HepG2 (cell line): ENCODE measurements around the gene DHH. TPM values are rescaled to one million over a fixed set of nuclear protein-coding genes. Genes with fewer than 3 reads are reported as not detected.
A peak's percentile ranks its signal among the peaks of the same experiment; 100 is the strongest.

Source experiments
- AHR ChIP-seq: IDR thresholded peaks from 2 replicates; pipeline ENCODE4 v1.6.1; 2018; ENCODE audit warnings: missing genetic modification reagents, missing compliant biosample characterization
- ATF7 ChIP-seq, 2 experiments: fragments of 450-650 bp in 1 of 2; sonication (generic) in 1 of 2; formaldehyde crosslinking in 1 of 2; IDR thresholded peaks; 2 replicates each; pipeline versions ENCODE4 v1.4.0 to v1.6.1; 2016 to 2020; ENCODE audit warnings: antibody characterized with exemption in 1 of 2, mild to moderate bottlenecking in 1 of 2, missing genetic modification reagents in 1 of 2
- CHD2 ChIP-seq: IDR thresholded peaks from 2 replicates; pipeline ENCODE4 v1.6.1; 2011; ENCODE audit warnings: low read depth, low read length, improper control_type of control experiment
- EEA1 ChIP-seq: sonication (generic); formaldehyde crosslinking; IDR thresholded peaks from 2 replicates; pipeline ENCODE4 v1.5.1; 2020; ENCODE audit warnings: mild to moderate bottlenecking, missing genetic modification reagents, borderline replicate concordance
- FOXA1 ChIP-seq, 2 experiments: fragments of 450-650 bp in 1 of 2; sonication (generic) in 1 of 2; formaldehyde crosslinking in 1 of 2; IDR thresholded peaks; 2 replicates each; pipeline versions ENCODE4 v1.4.0 to v1.6.1; 2016 to 2020; ENCODE audit warnings: missing genetic modification reagents in 1 of 2
- HCFC1 ChIP-seq: fragments of 150-350 bp; IDR thresholded peaks from 2 replicates; pipeline ENCODE4 v1.6.1; 2014; ENCODE audit warnings: low read depth, low read length
- HOMEZ ChIP-seq: IDR thresholded peaks from 2 replicates; pipeline ENCODE4 v1.6.1; 2016; ENCODE audit warnings: low read depth
- IRF2 ChIP-seq: IDR thresholded peaks from 2 replicates; pipeline ENCODE4 v1.6.1; 2018; ENCODE audit warnings: missing genetic modification reagents, missing compliant biosample characterization
- NCOA5 ChIP-seq: sonication (generic); formaldehyde crosslinking; IDR thresholded peaks from 2 replicates; pipeline ENCODE4 v1.4.0; 2020; ENCODE audit warnings: missing genetic modification reagents
- NR2F1 ChIP-seq, 2 experiments: fragments of 450-650 bp in 1 of 2; formaldehyde crosslinking in 1 of 2; IDR thresholded peaks; 2 replicates each; pipeline versions ENCODE4 v1.5.0 to v1.6.1; 2016 to 2020; ENCODE audit warnings: mild to moderate bottlenecking in 1 of 2, missing compliant biosample characterization in 1 of 2, missing genetic modification reagents in 1 of 2, moderate library complexity in 1 of 2
- THAP11 ChIP-seq: IDR thresholded peaks from 2 replicates; pipeline ENCODE4 v1.6.1; 2016; ENCODE audit warnings: missing biosample characterization, missing genetic modification reagents
- TP53 ChIP-seq: sonication (generic); formaldehyde crosslinking; conservative IDR thresholded peaks from 2 replicates; pipeline ENCODE4 v1.4.0; 2020; ENCODE audit warnings: missing genetic modification reagents
- ZNF44 ChIP-seq: sonication (generic); formaldehyde crosslinking; IDR thresholded peaks from 2 replicates; pipeline ENCODE4 v1.5.1; 2020; ENCODE audit warnings: mild to moderate bottlenecking, missing genetic modification reagents
- ZNF569 ChIP-seq: sonication (generic); formaldehyde crosslinking; IDR thresholded peaks from 2 replicates; pipeline ENCODE4 v1.5.0; 2020; ENCODE audit warnings: mild to moderate bottlenecking, missing genetic modification reagents, moderate library complexity, borderline replicate concordance
- ZNF766 ChIP-seq: sonication (generic); formaldehyde crosslinking; IDR thresholded peaks from 2 replicates; pipeline ENCODE4 v1.5.0; 2020; ENCODE audit warnings: missing genetic modification reagents, borderline replicate concordance
- ZXDC ChIP-seq: sonication (generic); formaldehyde crosslinking; IDR thresholded peaks from 2 replicates; pipeline ENCODE4 v1.5.0; 2020; ENCODE audit warnings: mild to moderate bottlenecking, missing genetic modification reagents
- polyA plus RNA-seq, 8 experiments: library from polyadenylated mRNA; depleted of rRNA in 3 of 8; stranded (reverse) in 7 of 8; unstranded in 1 of 8; fragments of >200 nt; fragmentation: Illumina TruSeq in 4 of 8; extraction: Trizol in 4 of 8; gene quantifications; 2 replicates each; pipeline versions ENCODE4 v1.2.1 to v1.2.3, GENCODE V29; 2011 to 2016; ENCODE audit warnings: low read depth in 4 of 8, missing spikeins in 1 of 8, mixed read lengths in 1 of 8; ENCODE audit not compliant: insufficient read depth in 1 of 8
- total RNA-seq, 5 experiments: library from RNA; depleted of rRNA; stranded (reverse); fragments of >200 nt; fragmentation: Illumina TruSeq; extraction: Trizol; gene quantifications; 2 replicates each; pipeline ENCODE4 v1.2.3, GENCODE V29; 2016; ENCODE audit warnings: low read depth in 1 of 5
- TF ChIP-seq, protein P1 (sequence below): sonication (generic); formaldehyde crosslinking; IDR thresholded peaks from 2 replicates; pipeline ENCODE4 v1.5.1; 2020; ENCODE audit warnings: missing genetic modification reagents, mild to moderate bottlenecking, borderline replicate concordance
- TF ChIP-seq, protein P2 (sequence below): sonication (generic); formaldehyde crosslinking; IDR thresholded peaks from 2 replicates; pipeline ENCODE4 v1.5.0; 2020; ENCODE audit warnings: missing genetic modification reagents

Gene DHH
- total and polyA plus RNA-seq, 2 of the 13 experiments (the other 11 are each of a cell fraction or from before 2014, with no cell fraction given): not detected

DNA sequence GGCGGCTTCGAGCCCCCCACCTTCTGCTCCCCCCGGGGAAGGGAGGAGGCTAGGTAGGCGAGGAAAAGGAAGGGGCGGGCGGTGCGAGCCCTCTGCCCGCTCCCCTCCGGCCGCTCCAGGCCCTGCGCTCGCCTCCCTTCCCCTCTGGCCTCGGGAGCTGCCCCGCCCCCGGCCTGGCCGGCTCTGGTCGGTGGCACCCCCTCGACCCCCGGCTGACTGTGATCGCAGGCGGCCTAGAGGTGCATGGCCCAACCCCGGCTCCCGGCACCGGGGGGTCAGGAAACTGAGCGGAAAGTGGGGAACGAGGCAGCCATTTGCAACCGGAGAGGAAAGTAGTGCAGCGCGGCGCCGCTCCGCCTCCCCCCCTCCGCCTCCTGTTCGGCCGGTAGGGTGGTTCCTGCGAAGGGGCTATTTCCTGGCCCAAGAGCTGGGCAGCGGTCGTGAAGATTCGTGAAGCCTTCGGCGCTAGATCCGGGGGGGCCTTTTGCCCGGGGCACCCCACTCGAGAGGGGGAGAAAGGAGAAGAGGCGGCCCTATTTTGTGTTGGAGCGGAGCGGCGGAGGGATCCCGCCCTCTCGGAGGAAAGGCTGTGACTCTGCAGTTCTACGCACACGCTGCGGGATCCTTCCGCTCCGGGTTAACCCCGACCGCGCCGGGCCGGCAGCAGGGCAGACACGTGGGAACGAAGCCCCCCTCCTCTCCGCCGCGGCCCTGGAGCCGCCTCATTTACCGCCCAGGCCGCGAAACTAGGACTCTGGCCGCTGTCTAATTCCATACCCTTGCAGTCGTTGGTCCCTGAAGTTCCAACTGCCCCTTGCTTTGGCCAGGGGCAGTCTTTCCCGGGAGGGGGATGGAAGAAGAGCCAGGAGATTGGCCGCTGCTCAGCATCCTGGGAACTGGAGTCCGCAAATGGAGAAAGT, 34.1 kb downstream of the DHH start, which contains the start of gene KMT2D (continued):
- TF ChIP-seq, protein P1, sequence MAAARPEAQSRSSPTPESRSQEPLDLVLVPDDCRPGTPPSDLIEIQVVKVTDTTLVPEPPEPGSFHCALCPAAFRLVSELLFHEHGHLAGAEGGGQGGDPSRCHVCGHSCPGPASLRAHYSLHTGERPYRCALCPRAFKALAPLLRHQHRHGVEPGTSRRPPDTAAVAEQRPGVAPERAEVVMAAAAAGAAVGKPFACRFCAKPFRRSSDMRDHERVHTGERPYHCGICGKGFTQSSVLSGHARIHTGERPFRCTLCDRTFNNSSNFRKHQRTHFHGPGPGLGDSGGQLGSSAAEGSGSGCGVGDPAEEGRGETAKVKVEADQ: peak; percentile 79; the same call in 1 of the 2 replicates
- TF ChIP-seq AHR (CRISPR knock-in tag): no peak
- TF ChIP-seq IRF2 (CRISPR knock-in tag): peak; percentile 87
- 0 out of 2 replicates have a peak, but pooled peaks have one; percentile 64 for TF ChIP-seq EEA1 (CRISPR knock-in tag)
- TF ChIP-seq HCFC1: peak; percentile 52; the same call in 1 of the 2 replicates
- TF ChIP-seq HOMEZ (CRISPR knock-in tag): no peak; the same call in 1 of the 2 replicates
- TF ChIP-seq FOXA1 (IDR thresholded peaks at IDR 0.05): no peak
- peak; percentile 53; the same call in 1 of the 2 replicates for TF ChIP-seq FOXA1 (CRISPR knock-in tag; IDR thresholded peaks at IDR 0.05)
- TF ChIP-seq, protein P2, sequence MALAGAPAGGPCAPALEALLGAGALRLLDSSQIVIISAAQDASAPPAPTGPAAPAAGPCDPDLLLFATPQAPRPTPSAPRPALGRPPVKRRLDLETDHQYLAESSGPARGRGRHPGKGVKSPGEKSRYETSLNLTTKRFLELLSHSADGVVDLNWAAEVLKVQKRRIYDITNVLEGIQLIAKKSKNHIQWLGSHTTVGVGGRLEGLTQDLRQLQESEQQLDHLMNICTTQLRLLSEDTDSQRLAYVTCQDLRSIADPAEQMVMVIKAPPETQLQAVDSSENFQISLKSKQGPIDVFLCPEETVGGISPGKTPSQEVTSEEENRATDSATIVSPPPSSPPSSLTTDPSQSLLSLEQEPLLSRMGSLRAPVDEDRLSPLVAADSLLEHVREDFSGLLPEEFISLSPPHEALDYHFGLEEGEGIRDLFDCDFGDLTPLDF (CRISPR knock-in tag): no peak
- no peak for TF ChIP-seq NCOA5 (CRISPR knock-in tag)
- no peak for TF ChIP-seq ZNF44
- no peak for TF ChIP-seq ZNF569 (CRISPR knock-in tag)
- TF ChIP-seq THAP11 (CRISPR knock-in tag): peak; percentile 97
- no peak for TF ChIP-seq NR2F1 (CRISPR knock-in tag; IDR thresholded peaks at IDR 0.05)
- no peak for TF ChIP-seq TP53 (CRISPR knock-in tag)
- no peak for TF ChIP-seq ZNF766 (CRISPR knock-in tag)
- peak; percentile 47; the same call in 1 of the 2 replicates for TF ChIP-seq ZXDC (CRISPR knock-in tag)
- TF ChIP-seq CHD2: peak; percentile 93
- TF ChIP-seq ATF7 (IDR thresholded peaks at IDR 0.05): no peak
- no peak for TF ChIP-seq ATF7 (CRISPR knock-in tag; IDR thresholded peaks at IDR 0.05)
